GM23338 (cell line): ENCODE data around the gene SLC25A13. TPM values are rescaled to one million over a fixed set of nuclear protein-coding genes. Genes with fewer than 3 reads are reported as not detected.

Source experiments
- ATAC-seq: fragments of 200-7000 bp; cut with Tn5 transposase; 3 replicates; pipeline ENCODE4 v1.9.1; 2020
- DNase-seq: peaks from one replicate; pipeline ENCODE4 v3.0.0-alpha.2; 2015; ENCODE audit warnings: low spot score
- H2AFZ ChIP-seq: fragments of 200-600 bp; sonication (generic); 2 replicates; pipeline ENCODE4 v1.8.0; 2016; ENCODE audit warnings: antibody characterized with exemption, mild to moderate bottlenecking, moderate library complexity
- H3F3A ChIP-seq: fragments of 200-600 bp; sonication (generic); replicated peaks from 2 replicates; pipeline ENCODE4 v1.8.0; 2017; ENCODE audit warnings: antibody characterized with exemption, mixed run types, low read depth
- H3K27ac ChIP-seq: fragments of 200-600 bp; sonication (generic); 2 replicates; pipeline ENCODE4 v1.6.1; 2016; ENCODE audit warnings: low read depth
- H3K27me3 ChIP-seq: fragments of 200-600 bp; sonication (generic); 2 replicates; pipeline ENCODE4 v1.8.0; 2016; ENCODE audit warnings: mild to moderate bottlenecking, mixed run types, moderate library complexity; ENCODE audit not compliant: insufficient read depth
- H3K36me3 ChIP-seq: fragments of 200-600 bp; sonication (generic); 2 replicates; pipeline ENCODE4 v1.8.0; 2016; ENCODE audit warnings: mild to moderate bottlenecking; ENCODE audit not compliant: insufficient read depth
- H3K4me1 ChIP-seq: fragments of 200-600 bp; sonication (generic); 2 replicates; pipeline ENCODE4 v1.8.0; 2016; ENCODE audit warnings: mild to moderate bottlenecking, moderate library complexity; ENCODE audit not compliant: insufficient read depth
- H3K4me2 ChIP-seq: fragments of 200-600 bp; sonication (generic); 2 replicates; pipeline ENCODE4 v1.7.1; 2017; ENCODE audit warnings: mixed run types
- H3K4me3 ChIP-seq: fragments of 200-600 bp; sonication (generic); 2 replicates; pipeline ENCODE4 v1.6.1; 2016; ENCODE audit warnings: mixed run types
- H3K79me2 ChIP-seq: fragments of 200-600 bp; sonication (generic); replicated peaks from 2 replicates; pipeline ENCODE4 v1.8.0; 2017; ENCODE audit warnings: mild to moderate bottlenecking; ENCODE audit not compliant: insufficient read depth
- H3K9me2 ChIP-seq: fragments of 200-600 bp; sonication (generic); 2 replicates; pipeline ENCODE4 v1.8.0; 2017; ENCODE audit not compliant: insufficient read depth
- H4K20me1 ChIP-seq: fragments of 200-600 bp; sonication (generic); replicated peaks from 2 replicates; pipeline ENCODE4 v1.8.0; 2017; ENCODE audit warnings: mild to moderate bottlenecking; ENCODE audit not compliant: insufficient read depth
- H3K27ac Mint-ChIP-seq: 2 replicates; pipeline ENCODE4 v1.8.0; 2020; ENCODE audit warnings: inconsistent platforms, mild to moderate bottlenecking, moderate library complexity, mixed read lengths
- H3K27me3 Mint-ChIP-seq: 3 replicates; pipeline ENCODE4 v1.8.0; 2022; ENCODE audit warnings: low read depth, mild to moderate bottlenecking, moderate library complexity, mixed read lengths, inconsistent platforms; ENCODE audit not compliant: insufficient read depth, poor library complexity
- H3K36me3 Mint-ChIP-seq: 3 replicates; pipeline ENCODE4 v1.8.0; 2021; ENCODE audit warnings: low read depth, mild to moderate bottlenecking, inconsistent platforms, moderate library complexity, mixed read lengths
- H3K4me1 Mint-ChIP-seq: 3 replicates; pipeline ENCODE4 v1.8.0; 2020; ENCODE audit warnings: mild to moderate bottlenecking, inconsistent platforms, mixed read lengths
- H3K4me3 Mint-ChIP-seq: 3 replicates; pipeline ENCODE4 v1.8.0; 2021; ENCODE audit warnings: moderate library complexity, mild to moderate bottlenecking, inconsistent platforms, mixed read lengths
- H3K9me3 Mint-ChIP-seq: 3 replicates; pipeline ENCODE4 v1.8.0; 2020; ENCODE audit warnings: moderate library complexity, mild to moderate bottlenecking, inconsistent platforms, mixed read lengths
- CREB1 ChIP-seq: fragments of 250-450 bp; sonication (Bioruptor Pico); IDR thresholded peaks from 2 replicates; pipeline ENCODE4 v1.5.0; 2020; ENCODE audit warnings: low read depth, mild to moderate bottlenecking, moderate library complexity
- CTCF ChIP-seq, 2 experiments: fragments of 200-600 bp in 1 of 2; sonication (generic) in 1 of 2; conservative IDR thresholded peaks; 2 replicates each; pipeline versions ENCODE4 v1.5.1 to v1.6.1; 2016 to 2017; ENCODE audit warnings: antibody characterized with exemption in 2 of 2, low read depth in 2 of 2, mild to moderate bottlenecking in 2 of 2, moderate library complexity in 1 of 2
- ETS1 ChIP-seq: IDR thresholded peaks from 2 replicates; pipeline ENCODE4 v1.6.1; 2016; ENCODE audit warnings: antibody characterized with exemption
- EZH2 ChIP-seq: fragments of 200-600 bp; sonication (generic); IDR thresholded peaks from one replicate; pipeline ENCODE4 v1.8.0; 2017; ENCODE audit warnings: antibody characterized with exemption, mild to moderate bottlenecking, low read depth; ENCODE audit not compliant: unreplicated experiment
- EZH2phosphoT487 ChIP-seq: fragments of 200-600 bp; sonication (generic); IDR thresholded peaks from one replicate; pipeline ENCODE4 v1.8.1; 2018; ENCODE audit warnings: antibody characterized with exemption; ENCODE audit not compliant: unreplicated experiment
- JUNB ChIP-seq: IDR thresholded peaks from one replicate; pipeline ENCODE4 v1.6.1; 2016; ENCODE audit warnings: antibody characterized with exemption; ENCODE audit not compliant: unreplicated experiment
- NANOG ChIP-seq: IDR thresholded peaks from 2 replicates; pipeline ENCODE4 v1.6.1; 2016; ENCODE audit warnings: antibody characterized with exemption, borderline replicate concordance
- POLR2AphosphoS5 ChIP-seq: IDR thresholded peaks from 2 replicates; pipeline ENCODE4 v1.6.1; 2016; ENCODE audit warnings: antibody characterized with exemption, low read depth
- REST ChIP-seq: IDR thresholded peaks from one replicate; pipeline ENCODE4 v1.6.1; 2018; ENCODE audit warnings: antibody characterized with exemption; ENCODE audit not compliant: unreplicated experiment
- STAT1 ChIP-seq: IDR thresholded peaks from one replicate; pipeline ENCODE4 v1.6.1; 2016; ENCODE audit warnings: antibody characterized with exemption; ENCODE audit not compliant: unreplicated experiment
- ZNF114 ChIP-seq: fragments of 250-450 bp; sonication (Bioruptor Pico); IDR thresholded peaks from 2 replicates; pipeline ENCODE4 v1.5.0; 2020; ENCODE audit warnings: mild to moderate bottlenecking, moderate library complexity
- ZNF331 ChIP-seq: fragments of 250-450 bp; sonication (Bioruptor Pico); IDR thresholded peaks from 2 replicates; pipeline ENCODE4 v1.5.0; 2020; ENCODE audit warnings: low read depth, mild to moderate bottlenecking, moderate library complexity
- ZNF462 ChIP-seq: fragments of 250-450 bp; sonication (Bioruptor Pico); IDR thresholded peaks from 2 replicates; pipeline ENCODE4 v1.5.0; 2020; ENCODE audit warnings: mild to moderate bottlenecking, moderate library complexity
- polyA plus RNA-seq: library from polyadenylated mRNA; unstranded; fragments of >200 nt; fragmentation: Nextera tagmentation; extraction: Ambion mirVana; gene quantifications from 2 replicates; pipeline ENCODE4 v1.2.1, GENCODE V29; 2016
- total RNA-seq: library from RNA; depleted of rRNA; stranded (reverse); fragments of >200 nt; shearing (Covaris generic); gene quantifications from 2 replicates; pipeline ENCODE4 v1.2.3, GENCODE V29; 2014

SLC25A13 gene
- total and polyA plus RNA-seq, 2 experiments from 2014 or later = 51.1 to 84.6 TPM

- Mint-ChIP-seq H3K27me3 (peaks cover 3% of the 10 kb centered on the region), H3K4me1 (no peaks in the 10 kb centered on the region), H3K27ac (no peak overlapping the region), H3K9me3 (peaks cover 18% of the 10 kb centered on the region), H3K36me3 (peaks cover 43% of the 10 kb centered on the region), H3K4me3 (no peak overlapping the region)
- DNase-seq (no peak), ATAC-seq (no peak)
- no peaks in the 10 kb centered on the region for H3K36me3 ChIP-seq
- peaks cover 8% of the 10 kb centered on the region; the same call in 1 of the 2 replicates for H4K20me1 ChIP-seq
- TF ChIP-seq ZNF462 (CRISPR knock-in tag) (no peak), POLR2AphosphoS5 (no peak), EZH2phosphoT487 (no peak), ZNF331 (CRISPR knock-in tag) (no peak), ZNF114 (CRISPR knock-in tag) (no peak), JUNB (no peak), CTCF (conservative IDR thresholded peaks at IDR 0.05; ENCODE audit: low read depth in 2 of 2) (no peak), REST (no peak), EZH2 (no peak), NANOG (no peak), ETS1 (no peak), STAT1 (no peak), CREB1 (CRISPR knock-in tag) (no peak)
- no peaks in the 10 kb centered on the region for H3K27me3 ChIP-seq
- no peak overlapping the region for H3K27ac ChIP-seq
- no peaks in the 10 kb centered on the region for H3K9me2 ChIP-seq
- H2AFZ ChIP-seq = no peak overlapping the region
- H3K4me2 ChIP-seq = no peak overlapping the region
- no peaks in the 10 kb centered on the region for H3K4me1 ChIP-seq
- no peak overlapping the region for H3K4me3 ChIP-seq
- peaks cover 14% of the 10 kb centered on the region; the same call in 1 of the 2 replicates for H3K79me2 ChIP-seq
- H3F3A ChIP-seq = no peaks in the 10 kb centered on the region
These were observed 93.1 kb downstream of the SLC25A13 start for GRCh38 chr7:96228760-96229159.
